ENCODE results near the gene BRAF.
A peak's percentile ranks its signal among the peaks of the same experiment; 100 is the strongest.
"Not testable (repeated sequence)": the region's sequence is repeated elsewhere in the genome, so short reads cannot be mapped to it uniquely, and the experiment has no call there.

The BRAF gene

GRCh38 chr7:140712392-140712791 lies 212.3 kb downstream of the BRAF start:
- not testable (repeated sequence) for DNase-seq (ENCODE audit: low read depth in 2 of 2)

GRCh38 chr7:140708764-140709163 lies 216.0 kb downstream of the BRAF start:
- DNase-seq (ENCODE audit: low read depth in 2 of 2) = not testable (repeated sequence)

GRCh38 chr7:140707132-140707531 lies 217.6 kb downstream of the BRAF start:
- no peak for DNase-seq (ENCODE audit: low read depth in 2 of 2)

GRCh38 chr7:140704205-140704604 lies 220.5 kb downstream of the BRAF start:
- no peak for DNase-seq (ENCODE audit: low read depth in 2 of 2)

GRCh38 chr7:140702774-140703173 lies 222.0 kb downstream of the BRAF start:
- no peak for DNase-seq (ENCODE audit: low read depth in 2 of 2)

GRCh38 chr7:140698477-140698876 lies 226.3 kb downstream of the BRAF start:
- no peak for DNase-seq (ENCODE audit: low read depth in 2 of 2)

GRCh38 chr7:140697447-140698143 lies 227.1 kb downstream of the BRAF start:
- no peak for DNase-seq (ENCODE audit: low read depth in 2 of 2)

GRCh38 chr7:140696680-140697446 lies 227.9 kb downstream of the BRAF start, which contains the start of gene NDUFB2:
NDUFB2 (plus strand) TSS chr7:140696708; CDS start chr7:140696745, 37 bp downstream.
- peak; percentile 52 to 66 for DNase-seq (ENCODE audit: low read depth in 2 of 2)

- DNase-seq (ENCODE audit: low read depth in 2 of 2) = peak; percentile 94 to 96
Observed at GRCh38 chr7:140696024-140696679, 228.6 kb downstream of the BRAF start.

- DNase-seq (ENCODE audit: low read depth in 2 of 2) = no peak
Observed at GRCh38 chr7:140695381-140695780, 229.3 kb downstream of the BRAF start.

- no peak for DNase-seq (ENCODE audit: low read depth in 2 of 2)
Observed at GRCh38 chr7:140694592-140694991, 230.1 kb downstream of the BRAF start.

GRCh38 chr7:140693849-140694248 lies 230.9 kb downstream of the BRAF start:
- DNase-seq (ENCODE audit: low read depth in 2 of 2) = not testable (repeated sequence)

GRCh38 chr7:140691376-140692045 lies 233.2 kb downstream of the BRAF start:
- no peak for DNase-seq (ENCODE audit: low read depth in 2 of 2)

GRCh38 chr7:140689199-140690152 lies 235.3 kb downstream of the BRAF start:
- no peak for DNase-seq (ENCODE audit: low read depth in 2 of 2)

- DNase-seq (ENCODE audit: low read depth in 2 of 2) = no peak
Observed at GRCh38 chr7:140688341-140688740, 236.4 kb downstream of the BRAF start.

GRCh38 chr7:140686921-140687320 lies 237.8 kb downstream of the BRAF start:
- no peak for DNase-seq (ENCODE audit: low read depth in 2 of 2)

GRCh38 chr7:140685407-140686087 lies 239.2 kb downstream of the BRAF start:
- no peak for DNase-seq (ENCODE audit: low read depth in 2 of 2)

- DNase-seq (ENCODE audit: low read depth in 2 of 2) = no peak
Observed at GRCh38 chr7:140684066-140684950, 240.4 kb downstream of the BRAF start.

GRCh38 chr7:140683657-140684056 lies 241.1 kb downstream of the BRAF start:
- DNase-seq (ENCODE audit: low read depth in 2 of 2) = no peak

Measured in stimulated activated CD4-positive, alpha-beta T cell treated with anti-CD3 and anti-CD28 coated beads, Interleukin-4, amount 100 ng/mL, for 48 hours (primary cell).